Measurements from ENCODE around the gene CEMIP2.
A peak's percentile ranks its signal among the peaks of the same experiment; 100 is the strongest.

CEMIP2 gene

GRCh38 chr9:71774920-71775319 lies 6.6 kb upstream of the CEMIP2 start:
- Histone ChIP-seq H3K4me1 (ENCODE audit: control insufficient read depth, insufficient read depth, low read length, poor library complexity, severe bottlenecking) (no peaks in the 10 kb centered on the region), H3K9me3 (ENCODE audit: control insufficient read depth, low read length) (no peaks in the 10 kb centered on the region), H3K27ac (ENCODE audit: low read depth, low read length, severe bottlenecking) (no peak overlapping the region), H3K36me3 (ENCODE audit: control insufficient read depth, insufficient read depth, low read length) (no peaks in the 10 kb centered on the region), H3K4me3 (ENCODE audit: extremely low read depth, insufficient read depth, low read length, poor library complexity, severe bottlenecking) (no peak overlapping the region)
- whole genome bisulfite sequencing, 2 experiments (ENCODE audit: insufficient coverage in 2 of 2): 100% methylated on average over 1 of the region's 3 CpGs

GRCh38 chr9:71772726-71773125 lies 4.4 kb upstream of the CEMIP2 start:
- no peaks in the 10 kb centered on the region for H3K9me3 ChIP-seq (ENCODE audit: control insufficient read depth, low read length)
- H3K4me1 ChIP-seq (ENCODE audit: control insufficient read depth, insufficient read depth, low read length, poor library complexity, severe bottlenecking): peaks cover 6% of the 10 kb centered on the region
- WGBS, 2 experiments (ENCODE audit: insufficient coverage in 2 of 2): 85 to 89% methylated on average over 2 of the region's 4 CpGs
- H3K36me3 ChIP-seq (ENCODE audit: control insufficient read depth, insufficient read depth, low read length): no peaks in the 10 kb centered on the region
- H3K27ac ChIP-seq (ENCODE audit: low read depth, low read length, severe bottlenecking): no peak overlapping the region
- H3K4me3 ChIP-seq (ENCODE audit: extremely low read depth, insufficient read depth, low read length, poor library complexity, severe bottlenecking): no peak overlapping the region

- WGBS, 2 experiments (ENCODE audit: insufficient coverage in 2 of 2): 83 to 94% methylated on average over 2 of the region's 3 CpGs
These were observed 1.9 kb upstream of the CEMIP2 start for GRCh38 chr9:71770170-71770569.

GRCh38 chr9:71769175-71770161 lies 1.2 kb upstream of the CEMIP2 start:
- H3K4me3 ChIP-seq (ENCODE audit: extremely low read depth, insufficient read depth, low read length, poor library complexity, severe bottlenecking): peak overlapping the region; percentile 88
- no peak overlapping the region for H3K27ac ChIP-seq (ENCODE audit: low read depth, low read length, severe bottlenecking)
- H3K36me3 ChIP-seq (ENCODE audit: control insufficient read depth, insufficient read depth, low read length): no peaks in the 10 kb centered on the region
- 13 to 14% methylated on average over 27 to 31 of the region's 46 CpGs for WGBS, 2 experiments (ENCODE audit: insufficient coverage in 2 of 2)
- no peaks in the 10 kb centered on the region for H3K9me3 ChIP-seq (ENCODE audit: control insufficient read depth, low read length)
- peaks cover 18% of the 10 kb centered on the region for H3K4me1 ChIP-seq (ENCODE audit: control insufficient read depth, insufficient read depth, low read length, poor library complexity, severe bottlenecking)

More at GRCh38 chr9:71770170-71770569, 1.9 kb upstream of the CEMIP2 start:
- H3K27ac ChIP-seq (ENCODE audit: low read depth, low read length, severe bottlenecking): no peak overlapping the region
- no peak overlapping the region for H3K4me3 ChIP-seq (ENCODE audit: extremely low read depth, insufficient read depth, low read length, poor library complexity, severe bottlenecking)
- peaks cover 11% of the 10 kb centered on the region for H3K4me1 ChIP-seq (ENCODE audit: control insufficient read depth, insufficient read depth, low read length, poor library complexity, severe bottlenecking)
- no peaks in the 10 kb centered on the region for H3K9me3 ChIP-seq (ENCODE audit: control insufficient read depth, low read length)
- no peaks in the 10 kb centered on the region for H3K36me3 ChIP-seq (ENCODE audit: control insufficient read depth, insufficient read depth, low read length)

GRCh38 chr9:71767776-71768321 lies 464 bp downstream of the CEMIP2 start:
- H3K27ac ChIP-seq (ENCODE audit: low read depth, low read length, severe bottlenecking): no peak overlapping the region
- 0 to 1% methylated on average over 11 to 14 of the region's 33 CpGs for WGBS, 2 experiments (ENCODE audit: insufficient coverage in 2 of 2)
- H3K4me1 ChIP-seq (ENCODE audit: control insufficient read depth, insufficient read depth, low read length, poor library complexity, severe bottlenecking): peaks cover 31% of the 10 kb centered on the region
- H3K36me3 ChIP-seq (ENCODE audit: control insufficient read depth, insufficient read depth, low read length): no peaks in the 10 kb centered on the region
- no peaks in the 10 kb centered on the region for H3K9me3 ChIP-seq (ENCODE audit: control insufficient read depth, low read length)
- peak overlapping the region; percentile 88 for H3K4me3 ChIP-seq (ENCODE audit: extremely low read depth, insufficient read depth, low read length, poor library complexity, severe bottlenecking)

GRCh38 chr9:71767163-71767775 lies 1.0 kb downstream of the CEMIP2 start:
- 6 to 19% methylated on average over 3 to 4 of the region's 7 CpGs for WGBS, 2 experiments (ENCODE audit: insufficient coverage in 2 of 2)

DNA sequence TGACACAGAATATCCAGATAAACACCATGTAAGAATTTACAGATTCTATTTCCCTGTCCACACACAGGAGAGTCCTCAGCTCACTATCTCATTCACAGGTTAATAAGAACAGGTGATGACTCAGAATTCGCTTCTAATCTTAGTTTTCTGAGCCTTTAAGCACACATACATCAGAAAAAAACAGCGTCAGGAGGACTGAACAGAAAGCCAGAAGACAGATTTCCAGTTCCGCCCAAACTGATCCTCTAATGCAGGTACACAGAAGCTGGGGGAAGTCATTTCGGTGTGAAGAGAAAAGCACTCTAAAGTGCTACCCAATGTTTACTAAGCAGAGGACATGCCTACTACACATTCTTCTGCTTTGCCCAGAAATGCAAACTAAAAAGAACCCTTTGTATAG lies 1.6 kb downstream of the CEMIP2 start:
- H3K4me1 ChIP-seq (ENCODE audit: control insufficient read depth, insufficient read depth, low read length, poor library complexity, severe bottlenecking): peaks cover 31% of the 10 kb centered on the region
- WGBS, 2 experiments (ENCODE audit: insufficient coverage in 2 of 2): 59 to 73% methylated on average over 3 to 4 of the region's 4 CpGs

More at GRCh38 chr9:71767163-71767775, 1.0 kb downstream of the CEMIP2 start:
- Histone ChIP-seq H3K36me3 (ENCODE audit: control insufficient read depth, insufficient read depth, low read length) (peaks cover under 1% of the 10 kb centered on the region), H3K27ac (ENCODE audit: low read depth, low read length, severe bottlenecking) (no peak overlapping the region), H3K4me1 (ENCODE audit: control insufficient read depth, insufficient read depth, low read length, poor library complexity, severe bottlenecking) (peaks cover 31% of the 10 kb centered on the region), H3K4me3 (ENCODE audit: extremely low read depth, insufficient read depth, low read length, poor library complexity, severe bottlenecking) (peak overlapping the region; percentile 88), H3K9me3 (ENCODE audit: control insufficient read depth, low read length) (no peaks in the 10 kb centered on the region)

DNA sequence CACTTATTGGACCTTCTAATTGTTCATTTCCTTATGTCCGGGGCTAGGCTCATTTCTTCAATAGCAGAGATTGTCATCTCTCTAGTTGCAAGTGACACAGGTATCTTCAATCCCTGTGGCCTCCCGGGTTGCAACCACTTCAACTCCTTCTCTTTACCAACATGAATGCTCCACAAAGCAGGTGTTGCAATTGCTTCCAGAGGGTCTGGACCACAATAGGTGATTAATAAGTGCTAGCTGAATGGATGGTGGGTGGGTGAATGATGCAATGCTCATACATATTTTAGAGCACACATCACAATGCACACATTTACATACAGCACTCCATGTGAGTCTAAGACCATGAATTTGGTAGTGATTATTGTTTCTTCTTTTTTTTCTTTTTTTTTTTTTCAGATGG lies 2.6 kb downstream of the CEMIP2 start:
- H3K36me3 ChIP-seq (ENCODE audit: control insufficient read depth, insufficient read depth, low read length): peaks cover 3% of the 10 kb centered on the region
- H3K27ac ChIP-seq (ENCODE audit: low read depth, low read length, severe bottlenecking): no peak overlapping the region
- 79 to 83% methylated on average over 1 to 2 of the region's 2 CpGs for WGBS, 2 experiments (ENCODE audit: insufficient coverage in 2 of 2)
- H3K4me3 ChIP-seq (ENCODE audit: extremely low read depth, insufficient read depth, low read length, poor library complexity, severe bottlenecking): peak overlapping the region; percentile 88
- no peaks in the 10 kb centered on the region for H3K9me3 ChIP-seq (ENCODE audit: control insufficient read depth, low read length)
- peaks cover 31% of the 10 kb centered on the region for H3K4me1 ChIP-seq (ENCODE audit: control insufficient read depth, insufficient read depth, low read length, poor library complexity, severe bottlenecking)

More for the DNA sequence above, 1.6 kb downstream of the CEMIP2 start:
- H3K36me3 ChIP-seq (ENCODE audit: control insufficient read depth, insufficient read depth, low read length): peaks cover 3% of the 10 kb centered on the region
- no peak overlapping the region for H3K27ac ChIP-seq (ENCODE audit: low read depth, low read length, severe bottlenecking)
- peak overlapping the region; percentile 88 for H3K4me3 ChIP-seq (ENCODE audit: extremely low read depth, insufficient read depth, low read length, poor library complexity, severe bottlenecking)
- no peaks in the 10 kb centered on the region for H3K9me3 ChIP-seq (ENCODE audit: control insufficient read depth, low read length)

GRCh38 chr9:71764891-71765290 lies 3.4 kb downstream of the CEMIP2 start:
- H3K27ac ChIP-seq (ENCODE audit: low read depth, low read length, severe bottlenecking): no peak overlapping the region
- H3K4me1 ChIP-seq (ENCODE audit: control insufficient read depth, insufficient read depth, low read length, poor library complexity, severe bottlenecking): peaks cover 31% of the 10 kb centered on the region
- no CpG with 5 or more reads among the region's 1 CpG for WGBS, 2 experiments (ENCODE audit: insufficient coverage in 2 of 2)

DNA sequence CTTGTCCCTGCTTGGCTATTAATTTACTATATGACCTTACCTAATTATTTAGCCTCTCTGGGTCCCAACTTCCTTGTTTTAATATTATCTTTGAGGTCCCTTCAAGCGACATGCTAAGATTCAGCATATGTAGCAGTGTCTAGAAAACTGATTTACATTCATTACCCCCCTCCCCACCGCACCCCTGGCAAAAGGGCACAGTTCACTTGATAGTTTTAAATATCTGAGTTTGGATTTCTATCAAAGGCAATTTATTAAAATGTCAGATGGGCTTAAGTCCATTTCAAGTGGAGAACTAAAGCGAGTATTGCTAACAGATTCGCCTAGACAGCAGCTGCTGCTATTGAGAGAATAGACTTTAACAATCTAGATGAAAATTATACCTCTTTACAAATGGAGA lies 3.9 kb downstream of the CEMIP2 start:
- Histone ChIP-seq H3K9me3 (ENCODE audit: control insufficient read depth, low read length) (no peaks in the 10 kb centered on the region), H3K4me1 (ENCODE audit: control insufficient read depth, insufficient read depth, low read length, poor library complexity, severe bottlenecking) (peaks cover 27% of the 10 kb centered on the region), H3K27ac (ENCODE audit: low read depth, low read length, severe bottlenecking) (no peak overlapping the region), H3K36me3 (ENCODE audit: control insufficient read depth, insufficient read depth, low read length) (peaks cover 3% of the 10 kb centered on the region), H3K4me3 (ENCODE audit: extremely low read depth, insufficient read depth, low read length, poor library complexity, severe bottlenecking) (peak overlapping the region; percentile 20)
- WGBS, 2 experiments (ENCODE audit: insufficient coverage in 2 of 2): no CpG with 5 or more reads among the region's 4 CpGs

More at GRCh38 chr9:71764891-71765290, 3.4 kb downstream of the CEMIP2 start:
- H3K9me3 ChIP-seq (ENCODE audit: control insufficient read depth, low read length): no peaks in the 10 kb centered on the region
- H3K4me3 ChIP-seq (ENCODE audit: extremely low read depth, insufficient read depth, low read length, poor library complexity, severe bottlenecking): peak overlapping the region; percentile 20
- H3K36me3 ChIP-seq (ENCODE audit: control insufficient read depth, insufficient read depth, low read length): peaks cover 3% of the 10 kb centered on the region
